GM19452 (cell line): ENCODE measurements around the gene KRTAP12-3.
"Not testable (repeated sequence)": the region's sequence is repeated elsewhere in the genome, so short reads cannot be mapped to it uniquely, and the experiment has no call there.

Source experiments
- ATAC-seq: cut with Tn5 transposase; IDR thresholded peaks from one replicate; pipeline ENCODE4 v1.9.1; 2021; ENCODE audit not compliant: unreplicated experiment

Gene KRTAP12-3

DNA sequence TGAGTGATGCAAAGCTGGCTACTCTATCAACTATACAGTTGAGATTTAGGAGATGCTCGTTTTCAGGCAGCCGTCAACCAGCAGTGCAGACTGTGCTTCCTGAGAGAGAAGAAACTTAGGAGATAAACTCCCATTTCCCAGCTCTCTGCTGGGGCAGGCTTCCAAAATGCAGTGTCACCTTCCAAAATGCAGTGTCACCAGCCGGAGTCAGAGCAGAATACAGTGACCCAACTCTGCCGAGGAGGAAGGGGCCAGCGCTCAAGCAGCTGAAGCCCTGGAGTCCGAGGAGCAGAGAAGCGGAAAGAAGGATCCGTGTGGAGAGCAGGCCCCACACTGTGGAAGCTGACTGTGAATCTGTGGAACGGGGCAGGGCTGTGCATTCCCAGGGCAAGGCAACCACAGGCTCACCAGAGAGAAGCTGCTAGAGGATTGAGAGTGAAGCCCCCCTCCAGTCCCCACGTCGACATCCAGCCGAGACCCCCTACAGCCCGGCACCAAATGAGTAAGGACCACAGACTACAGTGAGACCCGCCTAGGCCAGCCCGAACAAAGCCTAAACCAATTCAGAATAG is 24.9 kb downstream of the KRTAP12-3 start:
- ATAC-seq, result no peak

DNA sequence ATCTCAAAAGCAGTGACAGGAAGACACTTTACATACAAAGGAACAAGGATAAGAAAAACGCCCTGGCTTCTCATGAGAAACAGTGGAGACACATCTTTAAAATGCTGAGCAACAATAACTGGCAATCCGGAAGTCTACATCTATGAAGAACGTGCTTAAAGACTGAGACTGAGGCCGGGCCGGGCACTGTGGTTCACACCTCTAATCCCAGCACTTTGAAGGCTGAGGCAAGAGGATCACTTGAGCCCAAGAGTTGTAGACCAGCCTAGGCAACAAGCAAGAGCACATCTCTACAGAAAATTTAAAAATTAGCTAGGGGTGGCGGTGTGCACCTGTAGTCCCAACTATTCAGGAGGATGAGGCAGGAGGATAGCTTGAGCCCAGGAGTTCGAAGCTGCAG is 26.3 kb downstream of the KRTAP12-3 start:
- ATAC-seq, result no peak

DNA sequence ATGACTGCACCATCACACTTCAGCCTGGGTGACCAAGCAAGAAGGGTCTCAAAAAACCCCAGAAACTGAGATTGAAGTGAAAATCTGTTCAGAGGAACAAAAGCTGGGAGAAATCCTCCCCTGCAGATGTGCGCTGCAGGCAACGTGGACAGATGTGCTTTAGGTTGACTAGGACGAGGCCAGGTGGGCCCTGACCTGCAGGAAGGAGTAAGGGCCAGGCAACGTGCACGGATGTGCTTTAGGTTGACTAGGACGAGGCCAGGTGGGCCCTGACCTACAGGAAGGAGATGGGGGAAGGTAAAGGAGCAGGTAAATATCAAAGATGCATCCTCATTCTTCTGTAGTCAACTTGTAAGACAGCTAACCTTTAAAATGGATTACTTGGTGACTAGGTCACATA is 26.8 kb downstream of the KRTAP12-3 start:
- no peak for ATAC-seq

DNA sequence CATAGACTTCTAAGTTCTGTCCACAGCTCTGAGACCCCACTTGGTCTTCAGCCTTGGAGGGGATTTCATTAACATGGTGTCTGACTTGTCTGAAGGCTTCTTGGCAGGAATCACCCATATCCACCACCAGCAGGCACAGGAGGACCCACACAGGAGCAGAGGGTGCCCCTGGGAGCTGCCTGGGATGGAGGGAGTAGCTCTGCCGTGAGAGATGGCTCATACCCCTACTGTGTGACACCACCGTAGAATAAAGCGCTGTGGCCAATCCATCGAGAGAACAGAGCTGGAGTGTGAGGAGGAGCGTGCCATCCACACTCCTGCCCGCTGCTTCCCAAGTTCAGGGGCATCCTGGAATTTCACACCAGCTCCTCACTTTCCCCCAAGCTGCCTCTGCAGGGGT is 27.3 kb downstream of the KRTAP12-3 start:
- not testable (repeated sequence) for ATAC-seq

DNA sequence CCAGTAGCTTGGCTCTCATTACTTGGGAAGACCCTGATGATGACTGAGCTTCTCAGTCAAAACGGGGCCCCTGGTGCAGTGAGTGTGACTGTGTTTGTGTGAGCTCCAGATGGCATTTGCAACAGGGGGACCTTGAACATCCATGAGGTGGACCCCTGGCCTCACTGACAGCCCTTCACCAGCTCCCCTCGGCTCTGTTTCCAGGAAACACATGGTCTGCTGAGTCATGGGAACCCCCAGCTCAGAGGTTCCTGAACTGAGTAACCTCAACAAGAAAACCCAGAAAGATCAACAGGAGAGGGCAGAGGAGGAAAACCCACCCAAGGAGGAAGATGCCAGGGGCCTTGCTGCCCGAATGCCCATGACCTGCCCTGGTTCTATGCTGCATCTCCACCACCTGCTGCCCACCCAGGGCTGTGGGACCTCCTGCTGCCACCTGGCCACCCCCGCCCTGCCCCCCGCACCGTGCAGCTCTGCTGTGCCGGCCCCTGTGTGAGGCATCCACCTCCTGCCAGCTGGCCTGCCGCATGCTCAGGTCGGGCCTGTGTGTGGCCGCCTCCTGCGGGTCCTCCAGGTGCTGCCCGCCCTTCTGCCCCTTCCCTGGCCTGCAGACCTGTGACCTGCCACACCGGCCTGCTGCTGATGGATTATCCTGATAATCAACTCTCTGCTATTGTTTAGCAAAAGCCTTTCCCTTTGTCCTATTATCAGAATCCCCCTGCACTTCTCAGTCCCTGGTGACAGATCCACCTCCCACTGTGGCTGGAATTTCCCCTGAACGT is 28.5 kb downstream of the KRTAP12-3 start:
- ATAC-seq, result no peak

DNA sequence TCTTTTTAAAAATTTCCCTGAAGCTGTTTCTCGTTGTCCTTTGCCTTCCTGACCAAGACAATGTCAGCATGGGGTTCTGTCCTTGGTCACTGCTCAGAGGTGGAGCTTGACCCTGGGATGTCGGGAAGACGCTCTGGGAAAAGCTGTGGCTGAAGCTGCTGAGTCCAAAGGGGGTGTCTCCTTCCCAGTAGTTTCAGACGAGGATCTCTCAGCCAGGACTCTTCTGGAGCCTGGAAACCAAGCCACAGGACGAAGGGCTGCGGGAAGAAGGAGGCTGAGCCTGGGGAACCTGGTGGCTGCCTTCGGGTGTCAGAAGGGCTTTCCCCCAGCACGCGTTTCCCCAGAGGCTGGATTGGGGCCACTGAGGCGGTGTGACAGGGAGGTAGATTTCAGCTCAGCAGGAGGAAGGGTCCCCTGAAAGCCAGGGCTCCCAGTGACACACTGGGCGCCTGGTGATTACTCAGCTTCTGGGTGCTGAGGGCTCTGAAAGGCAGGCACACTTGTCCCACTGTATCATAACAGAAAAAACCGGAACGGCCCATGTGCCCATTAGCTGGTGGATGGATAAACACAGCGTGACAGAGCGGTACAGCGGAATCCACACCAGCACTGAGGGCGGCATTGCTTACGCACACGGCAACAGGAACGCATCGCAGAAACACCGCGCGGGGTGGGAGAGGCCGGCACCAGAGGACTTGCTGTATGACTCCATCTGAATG is 29.3 kb downstream of the KRTAP12-3 start:
- ATAC-seq, result no peak

DNA sequence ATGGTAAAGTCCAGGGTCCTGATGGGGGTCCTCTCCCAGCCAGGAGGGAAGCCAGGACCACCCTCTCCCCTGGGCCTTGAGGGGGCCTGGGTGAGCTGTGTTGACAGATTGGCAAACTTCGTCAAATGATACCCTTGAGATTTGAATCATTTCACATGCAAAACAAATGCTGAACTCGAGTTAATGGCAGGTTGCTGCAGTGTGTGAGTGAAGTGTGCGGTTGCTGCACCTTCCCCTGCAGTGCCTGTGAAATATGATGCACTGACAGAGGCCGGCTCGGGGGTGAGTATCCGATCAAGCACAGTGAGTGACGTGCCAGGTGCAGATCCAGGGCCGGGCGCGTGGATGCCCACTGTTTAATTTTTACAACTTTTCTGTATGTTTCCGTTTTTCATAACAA is 29.9 kb downstream of the KRTAP12-3 start:
- no peak for ATAC-seq

DNA sequence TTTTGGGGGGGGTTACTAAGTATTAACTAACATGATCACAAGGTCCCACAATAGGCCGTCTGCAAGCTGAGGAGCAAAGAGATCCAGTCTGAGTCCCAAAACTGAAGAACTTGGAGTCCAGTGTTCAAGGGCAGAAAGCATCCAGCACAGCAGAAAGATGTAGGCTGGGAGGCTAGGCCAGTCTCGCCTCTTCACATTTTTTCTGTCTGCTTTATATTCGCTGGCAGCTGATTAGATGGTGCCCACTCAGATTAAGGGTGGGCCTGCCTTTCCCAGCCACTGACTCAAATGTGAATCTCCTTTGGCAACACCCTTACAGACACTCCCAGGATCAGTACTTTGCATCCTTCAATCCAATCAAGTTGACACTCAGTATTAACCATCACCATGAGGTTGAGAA is 32.0 kb downstream of the KRTAP12-3 start:
- not testable (repeated sequence) for ATAC-seq

DNA sequence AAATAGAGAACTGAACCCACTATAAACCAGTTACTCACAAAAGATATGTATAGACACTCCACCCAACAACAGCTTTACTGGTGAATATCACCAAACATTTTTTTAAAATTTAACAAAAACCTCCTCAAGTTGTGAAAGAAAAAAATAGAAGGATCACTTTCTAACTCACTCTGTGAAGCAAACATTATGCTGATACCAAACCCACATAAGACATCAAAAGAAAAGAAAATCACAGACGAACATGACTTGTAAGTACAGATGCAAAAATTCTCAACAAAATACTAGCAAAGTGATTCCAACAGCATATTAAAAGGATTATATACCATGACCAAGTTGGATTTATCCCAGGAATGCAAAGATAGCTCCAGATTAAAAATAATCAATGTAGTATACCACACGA is 34.0 kb downstream of the KRTAP12-3 start:
- no peak for ATAC-seq

DNA sequence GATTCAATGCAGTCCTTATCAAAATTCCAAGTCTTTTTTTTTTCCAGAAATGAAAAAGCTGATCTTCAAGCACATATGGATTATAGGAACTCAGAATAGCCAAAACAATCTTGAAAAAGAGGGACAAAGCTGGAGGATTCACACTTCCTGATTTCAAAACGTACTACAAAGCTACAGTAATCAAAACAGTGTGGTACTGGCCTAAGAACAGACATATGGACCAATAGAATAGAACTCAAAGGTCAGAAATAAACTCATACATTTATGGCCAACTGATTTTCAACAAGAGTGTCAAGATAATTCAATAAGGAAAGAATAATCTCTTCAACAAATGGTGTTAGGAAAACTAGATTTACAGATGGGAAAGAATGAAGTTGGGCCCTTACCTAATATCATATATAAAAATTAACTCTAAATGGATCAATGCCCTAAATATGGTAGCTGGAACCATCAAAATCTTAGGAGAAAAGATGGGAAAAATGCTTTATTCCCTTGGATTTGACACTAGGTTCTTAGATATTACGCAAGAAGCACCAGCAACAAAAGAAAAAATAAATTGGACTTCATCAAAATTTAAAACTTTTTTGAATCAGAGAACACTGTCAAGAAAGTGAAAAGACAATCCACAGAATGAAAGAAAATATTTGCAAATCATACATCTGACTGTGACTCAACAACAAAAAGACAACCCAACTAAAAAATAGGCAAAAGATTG is 35.2 kb downstream of the KRTAP12-3 start:
- ATAC-seq, result no peak

DNA sequence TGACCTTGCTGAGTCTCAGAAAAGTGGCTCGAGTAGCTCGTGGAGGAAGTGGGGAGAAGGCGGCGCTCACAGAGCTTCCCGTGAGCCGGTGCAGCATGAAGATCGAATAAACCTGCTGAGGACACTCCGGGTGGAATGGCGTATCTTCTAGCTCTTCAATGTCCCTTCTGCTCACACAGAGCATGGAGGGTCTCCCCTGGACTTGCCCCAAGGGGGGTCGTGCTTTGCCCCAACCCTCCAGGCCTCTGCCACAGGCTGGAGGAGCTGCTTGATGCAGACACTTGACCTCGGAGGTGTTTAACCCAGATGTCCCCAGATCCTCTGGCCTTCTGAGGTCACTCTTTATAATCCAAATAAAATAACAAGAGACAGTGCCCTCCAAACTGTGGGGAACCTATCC is 37.0 kb downstream of the KRTAP12-3 start:
- no peak for ATAC-seq

DNA sequence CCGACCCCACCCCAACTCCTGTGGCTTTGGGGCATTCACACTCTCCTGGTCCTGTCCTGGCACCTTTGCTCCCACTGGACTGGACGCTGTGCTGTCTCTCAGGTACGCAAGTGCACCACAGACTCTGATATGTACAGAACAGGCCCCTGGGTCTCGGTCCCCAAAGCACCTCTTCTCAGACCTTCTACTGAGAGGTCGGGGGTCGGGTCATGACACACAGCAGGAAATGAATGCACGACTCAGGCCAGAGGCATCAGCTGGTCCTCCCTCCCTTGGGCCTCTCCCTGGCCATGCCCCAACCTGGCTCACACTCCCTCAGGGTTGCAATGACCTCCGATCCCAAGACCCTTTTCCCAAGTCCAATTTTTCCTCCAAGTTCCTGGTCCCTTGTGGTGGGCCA is 37.5 kb downstream of the KRTAP12-3 start:
- no peak for ATAC-seq

DNA sequence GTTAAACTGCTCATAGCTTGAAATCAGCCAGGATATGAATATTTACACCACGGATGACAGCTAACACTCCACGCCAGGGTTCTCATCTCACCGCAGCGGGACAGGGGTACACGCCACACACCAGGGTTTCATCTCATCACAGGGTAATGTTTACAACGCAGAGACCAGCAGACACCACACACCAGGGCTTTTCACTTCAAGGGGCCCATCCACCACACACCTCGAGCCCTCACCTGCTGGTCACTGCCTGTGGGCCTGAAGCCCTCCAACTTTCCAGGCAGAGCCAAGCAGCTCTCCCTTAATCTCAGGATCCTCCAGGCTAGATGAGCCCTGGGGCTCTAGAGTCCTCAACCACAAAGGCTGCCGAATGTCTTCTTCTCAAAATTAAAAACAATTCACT is 37.9 kb downstream of the KRTAP12-3 start:
- ATAC-seq, result no peak

DNA sequence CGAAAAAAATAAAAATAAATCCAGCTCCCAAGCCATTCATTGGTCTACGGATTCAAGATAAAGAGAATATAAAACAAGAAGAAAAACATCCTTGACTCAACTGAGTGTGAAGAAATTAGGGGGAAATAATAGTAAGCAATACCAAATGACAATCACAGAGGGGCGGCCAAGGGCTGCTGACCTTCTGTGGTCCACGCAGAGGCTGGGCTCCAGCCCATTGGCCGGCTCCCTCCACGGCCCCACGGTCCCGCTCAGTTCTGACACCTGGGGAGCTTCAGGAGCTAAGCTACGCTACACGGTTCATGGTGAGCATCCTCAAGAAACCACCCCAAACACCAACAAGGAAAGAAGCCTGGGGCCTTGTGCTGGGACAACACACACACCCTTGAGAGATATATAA is 38.8 kb downstream of the KRTAP12-3 start:
- ATAC-seq, result no peak

DNA sequence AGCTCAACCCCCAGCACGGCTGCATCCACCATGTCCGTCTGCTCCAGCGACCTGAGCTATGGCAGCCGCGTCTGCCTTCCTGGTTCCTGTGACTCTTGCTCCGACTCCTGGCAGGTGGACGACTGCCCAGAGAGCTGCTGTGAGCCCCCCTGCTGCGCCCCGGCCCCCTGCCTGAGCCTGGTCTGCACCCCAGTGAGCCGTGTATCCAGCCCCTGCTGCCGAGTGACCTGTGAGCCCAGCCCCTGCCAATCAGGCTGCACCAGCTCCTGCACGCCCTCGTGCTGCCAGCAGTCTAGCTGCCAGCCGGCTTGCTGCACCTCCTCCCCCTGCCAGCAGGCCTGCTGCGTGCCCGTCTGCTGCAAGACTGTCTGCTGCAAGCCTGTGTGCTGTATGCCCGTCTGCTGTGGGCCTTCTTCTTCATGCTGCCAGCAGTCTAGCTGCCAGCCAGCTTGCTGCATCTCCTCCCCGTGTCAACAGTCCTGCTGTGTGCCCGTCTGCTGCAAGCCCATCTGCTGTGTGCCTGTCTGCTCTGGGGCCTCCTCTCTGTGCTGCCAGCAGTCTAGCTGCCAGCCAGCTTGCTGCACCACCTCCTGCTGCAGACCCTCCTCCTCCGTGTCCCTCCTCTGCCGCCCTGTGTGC is 39.6 kb downstream of the KRTAP12-3 start, which contains the start of gene KRTAP10-12:
Gene KRTAP10-12, plus strand, starts transcription at position 1 of the 639 bp plus-strand sequence. Its CDS starts 30 bp downstream, at position 31.
- not testable (repeated sequence) for ATAC-seq

DNA sequence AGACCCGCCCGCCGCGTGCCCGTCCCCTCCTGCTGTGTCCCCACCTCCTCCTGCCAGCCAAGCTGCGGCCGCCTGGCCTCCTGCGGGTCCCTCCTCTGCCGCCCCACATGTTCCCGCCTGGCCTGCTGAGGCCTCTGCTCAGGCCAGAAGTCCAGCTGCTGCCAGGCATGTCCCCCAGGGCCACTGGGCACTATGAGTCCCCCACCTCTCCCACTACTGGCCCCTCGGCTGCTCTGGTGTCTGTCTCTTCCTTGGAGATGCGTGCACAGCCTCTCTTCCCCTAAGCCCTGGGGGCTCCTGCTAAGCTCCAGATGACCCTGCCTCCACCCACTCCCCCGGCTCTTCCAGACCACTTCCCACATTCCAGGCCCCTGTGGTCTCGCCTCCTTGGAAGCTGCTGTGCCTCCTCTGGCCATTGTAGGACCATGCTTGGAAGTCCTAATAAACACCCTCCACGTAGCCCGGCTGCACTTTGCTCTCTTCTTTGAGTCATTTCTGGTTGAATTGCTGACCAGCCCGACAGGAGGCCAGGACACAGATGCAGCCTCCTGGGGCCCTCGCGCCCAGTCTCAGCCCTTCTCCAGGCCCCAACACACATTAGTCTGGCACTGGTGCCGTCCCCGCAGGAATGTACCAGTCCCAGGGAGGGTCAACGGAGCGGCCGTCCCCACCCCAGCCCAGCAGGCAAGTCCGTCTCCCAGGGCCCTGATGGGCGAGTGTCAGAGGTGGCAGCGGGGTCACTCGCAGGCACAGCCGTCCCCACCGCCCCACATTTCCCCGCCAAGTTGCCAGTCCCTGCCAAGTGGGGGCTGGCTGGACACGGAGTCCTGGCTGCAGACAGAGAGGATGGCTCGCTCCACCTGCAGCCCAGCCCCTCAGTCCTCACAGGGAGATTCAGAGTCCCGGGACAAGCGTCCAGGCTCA is 40.3 kb downstream of the KRTAP12-3 start:
- ATAC-seq, result no peak

DNA sequence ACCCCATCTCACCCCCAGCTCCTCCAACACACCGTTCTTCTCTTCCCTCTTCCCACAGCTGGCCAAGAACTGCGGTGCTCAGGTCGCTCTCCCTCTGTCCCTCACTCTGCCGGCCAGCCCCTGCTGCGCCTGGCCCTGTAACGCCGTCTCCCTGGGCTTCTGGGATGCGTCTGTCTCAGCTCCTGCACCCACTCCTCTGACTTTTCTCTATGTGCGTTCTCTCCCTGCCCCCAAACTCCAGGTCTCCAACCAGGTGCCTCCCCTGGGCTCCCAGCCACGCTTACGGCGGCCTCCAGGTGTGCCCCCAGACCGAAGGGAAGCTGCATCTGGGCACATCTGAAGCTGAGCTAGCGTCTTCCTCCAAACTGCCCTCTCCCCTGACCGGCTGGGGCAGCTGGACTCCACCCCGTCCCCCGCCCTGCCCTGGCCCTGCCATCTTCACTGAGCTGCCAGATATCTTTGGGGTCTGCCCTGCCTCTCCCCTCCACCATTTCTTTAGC is 41.8 kb downstream of the KRTAP12-3 start:
- no peak for ATAC-seq

DNA sequence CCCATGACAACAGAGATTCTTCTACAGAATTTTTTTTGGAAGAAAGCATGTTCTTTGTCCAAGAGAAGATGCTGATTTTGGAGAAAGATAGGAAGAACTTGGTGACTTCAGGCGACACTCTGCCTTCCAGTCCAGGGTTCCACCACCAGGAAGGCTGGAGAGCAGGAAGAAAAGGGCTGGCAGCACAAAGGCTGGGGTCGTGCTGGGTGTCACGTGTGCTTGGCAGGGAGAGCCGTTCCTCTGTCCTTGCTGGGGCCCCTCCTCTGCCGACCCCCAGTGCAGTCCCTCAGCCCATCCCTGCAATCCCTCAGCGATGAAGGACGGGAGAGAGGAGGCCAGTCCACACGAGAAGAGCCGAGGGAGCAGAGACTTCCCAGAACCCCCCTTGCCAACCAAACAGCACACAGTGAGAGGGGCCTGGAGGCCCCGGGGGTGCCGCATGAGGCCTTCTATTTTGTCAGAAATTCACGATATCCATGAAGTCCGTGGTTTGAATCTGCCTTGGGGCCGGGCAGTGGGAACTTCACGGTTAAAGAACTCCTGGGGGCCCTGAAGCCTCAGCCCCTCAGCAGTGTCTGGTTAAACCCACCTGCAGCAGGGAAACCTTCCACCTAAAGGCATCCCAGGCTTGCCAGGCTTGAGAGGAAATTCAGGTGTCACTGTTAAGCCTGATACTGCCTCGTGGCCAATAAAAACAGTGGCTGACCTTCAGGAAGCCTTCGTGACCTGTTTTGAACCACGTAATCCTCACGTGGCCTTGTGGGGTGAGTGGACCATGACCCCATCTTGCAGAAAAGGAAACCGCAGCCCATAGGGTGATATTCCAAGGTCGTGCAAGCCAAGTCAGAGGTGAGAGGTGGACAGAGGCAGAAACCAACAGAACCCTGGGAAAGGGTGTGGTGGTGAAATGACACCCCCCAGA is 42.6 kb downstream of the KRTAP12-3 start:
- no peak for ATAC-seq

DNA sequence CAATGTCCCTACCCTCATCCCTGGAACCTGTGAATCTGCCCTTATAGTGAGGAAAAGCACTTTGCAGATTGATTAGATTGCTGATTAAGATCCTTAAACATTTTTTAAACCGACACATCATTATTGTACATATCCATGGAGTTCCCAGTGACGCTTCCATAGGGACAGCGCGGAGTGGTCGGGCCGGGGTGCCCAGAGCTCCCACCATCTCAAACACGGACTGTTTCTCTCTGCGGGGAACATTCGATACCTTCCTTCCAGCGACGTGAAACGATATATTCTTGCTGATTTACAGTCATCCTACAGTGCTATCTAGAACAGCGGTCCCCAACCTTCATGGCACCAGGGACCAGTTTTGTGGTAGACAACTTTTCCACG is 43.3 kb downstream of the KRTAP12-3 start:
- ATAC-seq, result no peak
